Rectal smooth muscle tissue (tissue), 1 donor: Measurements from ENCODE around the gene MEIKIN.

Experiments
- H3K27ac ChIP-seq: one replicate; pipeline ENCODE4 v1.7.0; 2013; ENCODE audit warnings: low read depth, low read length, inconsistent platforms
- H3K27me3 ChIP-seq: one replicate; pipeline ENCODE4 v1.7.0; 2013; ENCODE audit warnings: low read length; ENCODE audit not compliant: control insufficient read depth, insufficient read depth
- H3K36me3 ChIP-seq: one replicate; pipeline ENCODE4 v1.7.0; 2013; ENCODE audit warnings: low read length; ENCODE audit not compliant: control insufficient read depth, insufficient read depth
- H3K4me1 ChIP-seq: one replicate; pipeline ENCODE4 v1.7.0; 2013; ENCODE audit warnings: low read length; ENCODE audit not compliant: control insufficient read depth, insufficient read depth
- H3K4me3 ChIP-seq: one replicate; pipeline ENCODE4 v1.7.0; 2013; ENCODE audit warnings: low read length
- H3K9ac ChIP-seq: one replicate; pipeline ENCODE4 v1.7.0; 2013; ENCODE audit warnings: low read length

The MEIKIN gene

DNA sequence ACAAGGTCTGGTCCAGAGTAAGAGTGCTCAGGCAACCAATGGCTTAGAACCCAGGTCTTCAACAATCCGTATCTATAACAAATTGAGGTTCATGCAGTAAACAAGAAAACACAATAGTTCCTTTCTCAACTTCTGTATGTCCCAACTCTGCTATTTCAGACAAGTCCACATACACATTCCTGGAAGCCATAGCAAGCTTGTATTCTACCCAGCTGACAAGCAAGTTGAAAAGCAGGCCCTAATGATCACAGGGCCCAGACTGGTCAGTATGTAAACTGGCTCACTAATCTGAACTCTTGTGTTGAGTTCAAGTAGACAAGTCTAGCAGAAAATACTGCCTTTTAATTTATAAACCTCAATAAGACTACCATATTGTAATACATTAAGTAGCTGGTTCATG lies 175.5 kb downstream of the MEIKIN start:
- Histone ChIP-seq H3K9ac (no peak overlapping the region), H3K4me3 (no peak overlapping the region), H3K4me1 (peaks cover 7% of the 10 kb centered on the region)

GRCh38 chr5:131769336-131769735 lies 176.1 kb downstream of the MEIKIN start:
- Histone ChIP-seq H3K27me3 (no peaks in the 10 kb centered on the region), H3K9ac (no peak overlapping the region), H3K4me3 (no peak overlapping the region), H3K36me3 (no peaks in the 10 kb centered on the region), H3K27ac (no peak overlapping the region), H3K4me1 (peaks cover 7% of the 10 kb centered on the region)

More for the DNA sequence above, 175.5 kb downstream of the MEIKIN start:
- no peaks in the 10 kb centered on the region for H3K27me3 ChIP-seq
- H3K36me3 ChIP-seq: no peaks in the 10 kb centered on the region
- H3K27ac ChIP-seq: no peak overlapping the region

DNA sequence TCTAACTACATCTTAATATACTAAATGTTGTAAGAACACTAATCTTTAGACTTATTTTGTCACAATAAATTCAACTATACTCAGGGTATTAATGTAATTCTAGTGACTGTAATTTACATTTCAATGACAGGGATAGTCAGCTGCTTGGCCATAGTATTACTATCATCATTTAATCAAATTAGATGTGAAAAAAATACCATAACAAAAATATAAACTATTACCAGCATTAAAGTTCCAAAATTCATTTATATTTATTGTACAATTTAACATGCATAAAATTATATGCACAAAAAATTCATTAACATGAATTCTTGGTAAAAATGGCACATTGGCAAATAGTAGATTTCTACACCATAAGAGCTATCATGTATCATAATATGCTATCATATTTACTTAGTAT lies 177.6 kb downstream of the MEIKIN start:
- H3K36me3 ChIP-seq: no peaks in the 10 kb centered on the region
- H3K9ac ChIP-seq: no peak overlapping the region
- peaks cover 7% of the 10 kb centered on the region for H3K4me1 ChIP-seq
- H3K27me3 ChIP-seq: no peaks in the 10 kb centered on the region
- H3K27ac ChIP-seq: no peak overlapping the region
- no peak overlapping the region for H3K4me3 ChIP-seq

- Histone ChIP-seq H3K27me3 (no peaks in the 10 kb centered on the region), H3K27ac (no peak overlapping the region), H3K4me1 (peaks cover 6% of the 10 kb centered on the region), H3K36me3 (no peaks in the 10 kb centered on the region), H3K9ac (no peak overlapping the region), H3K4me3 (no peak overlapping the region)
Observed at GRCh38 chr5:131766689-131767088, 178.8 kb downstream of the MEIKIN start.

GRCh38 chr5:131765261-131765660 lies 180.2 kb downstream of the MEIKIN start:
- no peak overlapping the region for H3K27ac ChIP-seq
- no peaks in the 10 kb centered on the region for H3K36me3 ChIP-seq
- no peak overlapping the region for H3K9ac ChIP-seq
- peaks cover 3% of the 10 kb centered on the region for H3K4me1 ChIP-seq
- H3K27me3 ChIP-seq: no peaks in the 10 kb centered on the region
- no peak overlapping the region for H3K4me3 ChIP-seq

DNA sequence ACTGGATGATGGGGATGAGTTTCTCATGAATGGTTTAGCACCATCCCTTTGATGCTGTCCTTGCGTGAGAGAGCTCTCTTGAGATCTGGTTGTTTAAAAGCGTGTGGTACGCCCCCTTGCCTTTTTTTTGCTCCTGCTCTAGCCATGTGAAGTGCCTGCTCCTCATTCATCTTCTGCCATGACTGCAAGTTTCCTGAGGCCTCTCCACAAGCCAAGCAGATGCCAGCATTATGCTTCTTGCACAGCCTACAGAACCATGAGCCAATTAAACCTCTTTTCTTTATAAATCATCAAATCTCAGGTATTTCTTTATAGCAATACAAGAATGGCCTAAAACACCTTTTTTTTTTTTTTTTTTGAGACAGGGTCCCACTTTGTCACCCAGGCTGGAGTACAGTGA lies 181.5 kb downstream of the MEIKIN start:
- Histone ChIP-seq H3K27ac (no peak overlapping the region), H3K4me3 (no peak overlapping the region)

DNA sequence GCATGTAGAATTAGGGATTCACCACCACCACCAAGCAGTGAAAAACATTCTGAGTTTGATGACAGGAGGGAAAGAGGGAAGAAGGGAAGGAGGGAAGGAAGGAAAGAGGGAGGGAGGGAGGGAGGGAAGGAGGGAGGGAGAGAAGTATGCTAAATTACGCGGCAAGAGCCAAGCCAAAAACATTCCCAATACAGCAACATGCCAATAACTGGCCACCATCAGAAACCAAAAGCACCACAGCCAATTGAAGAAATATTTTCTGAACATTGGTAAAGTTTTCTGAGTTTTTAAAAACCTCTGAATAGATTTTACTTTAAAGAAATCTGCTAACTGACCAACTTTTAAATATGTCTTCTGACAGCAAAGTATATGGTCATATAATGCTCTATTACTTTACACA lies 184.7 kb downstream of the MEIKIN start:
- Histone ChIP-seq H3K9ac (no peak overlapping the region), H3K27ac (no peak overlapping the region), H3K27me3 (no peaks in the 10 kb centered on the region), H3K36me3 (no peaks in the 10 kb centered on the region), H3K4me1 (peaks cover 16% of the 10 kb centered on the region), H3K4me3 (no peak overlapping the region)

More for the DNA sequence above, 181.5 kb downstream of the MEIKIN start:
- H3K9ac ChIP-seq: no peak overlapping the region
- H3K36me3 ChIP-seq: no peaks in the 10 kb centered on the region
- peaks cover 3% of the 10 kb centered on the region for H3K4me1 ChIP-seq
- no peaks in the 10 kb centered on the region for H3K27me3 ChIP-seq

GRCh38 chr5:131759704-131760103 lies 185.8 kb downstream of the MEIKIN start:
- no peak overlapping the region for H3K4me3 ChIP-seq
- H3K36me3 ChIP-seq: no peaks in the 10 kb centered on the region
- H3K27me3 ChIP-seq: no peaks in the 10 kb centered on the region
- H3K27ac ChIP-seq: no peak overlapping the region
- peaks cover 14% of the 10 kb centered on the region for H3K4me1 ChIP-seq
- no peak overlapping the region for H3K9ac ChIP-seq

- Histone ChIP-seq H3K27me3 (no peaks in the 10 kb centered on the region), H3K27ac (no peak overlapping the region), H3K4me3 (no peak overlapping the region), H3K9ac (no peak overlapping the region), H3K36me3 (no peaks in the 10 kb centered on the region), H3K4me1 (peaks cover 19% of the 10 kb centered on the region)
Observed at GRCh38 chr5:131758520-131758900, 187.0 kb downstream of the MEIKIN start.

DNA sequence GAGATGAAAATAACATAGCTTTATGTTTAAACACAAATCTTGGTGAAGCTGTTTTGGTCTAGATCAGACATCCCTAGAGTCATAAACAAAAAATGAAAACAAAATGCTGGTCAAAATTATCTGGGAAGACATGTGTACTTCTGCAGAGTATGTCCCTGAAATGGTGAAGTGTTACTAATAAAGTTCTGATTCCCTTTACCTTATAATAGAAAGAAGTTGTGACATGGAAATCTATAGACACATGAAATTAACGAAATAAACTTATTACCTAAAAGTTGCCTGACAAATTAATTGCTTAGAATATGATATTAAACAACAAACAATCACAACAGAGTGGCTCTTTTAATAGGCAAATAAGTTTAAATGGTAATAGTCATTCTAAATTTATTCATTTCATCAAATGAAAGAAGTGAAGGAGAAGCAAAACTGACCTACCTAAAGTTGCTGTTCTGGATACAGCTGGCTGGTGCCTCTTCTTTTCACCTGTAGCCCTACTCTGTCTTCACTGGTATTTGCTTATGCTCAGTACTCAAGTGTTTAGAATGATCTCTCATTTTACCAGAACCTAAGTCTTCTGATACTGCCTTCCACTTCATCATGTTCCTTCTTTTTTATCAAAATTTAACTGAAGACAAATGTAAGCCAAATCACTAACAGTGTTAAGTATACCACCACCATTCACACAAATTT lies 187.5 kb downstream of the MEIKIN start:
- Histone ChIP-seq H3K27me3 (no peaks in the 10 kb centered on the region), H3K27ac (no peak overlapping the region), H3K4me3 (no peak overlapping the region), H3K36me3 (no peaks in the 10 kb centered on the region), H3K4me1 (peaks cover 19% of the 10 kb centered on the region), H3K9ac (no peak overlapping the region)
